ENCODE data around the gene AMFR.

Gene AMFR

GRCh38 chr16:56363781-56364565 lies 61.4 kb downstream of the AMFR start:
- no peak for DNase-seq (ENCODE audit: low read depth in 1 of 2, low spot score in 1 of 2)

- no peak for DNase-seq (ENCODE audit: low read depth in 1 of 2, low spot score in 1 of 2)
Observed at GRCh38 chr16:56363181-56363716, 62.1 kb downstream of the AMFR start.

GRCh38 chr16:56362706-56363105 lies 62.6 kb downstream of the AMFR start:
- no peak for DNase-seq (ENCODE audit: low read depth in 1 of 2, low spot score in 1 of 2)

- no peak for DNase-seq (ENCODE audit: low read depth in 1 of 2, low spot score in 1 of 2)
Observed at GRCh38 chr16:56362057-56362655, 63.2 kb downstream of the AMFR start.

- no peak for DNase-seq (ENCODE audit: low read depth in 1 of 2, low spot score in 1 of 2)
Observed at GRCh38 chr16:56360117-56361008, 65.0 kb downstream of the AMFR start.

- no peak for DNase-seq (ENCODE audit: low read depth in 1 of 2, low spot score in 1 of 2)
Observed at GRCh38 chr16:56357765-56358322, 67.5 kb downstream of the AMFR start.

- no peak for DNase-seq (ENCODE audit: low read depth in 1 of 2, low spot score in 1 of 2)
Observed at GRCh38 chr16:56357241-56357764, 68.0 kb downstream of the AMFR start.

GRCh38 chr16:56356276-56357240 lies 68.8 kb downstream of the AMFR start:
- DNase-seq (ENCODE audit: low read depth in 1 of 2, low spot score in 1 of 2): peak; percentile 26

- DNase-seq (ENCODE audit: low read depth in 1 of 2, low spot score in 1 of 2): no peak
Observed at GRCh38 chr16:56355786-56356275, 69.5 kb downstream of the AMFR start.

- DNase-seq (ENCODE audit: low read depth in 1 of 2, low spot score in 1 of 2): no peak
Observed at GRCh38 chr16:56355221-56355620, 70.1 kb downstream of the AMFR start.

- DNase-seq (ENCODE audit: low read depth in 1 of 2, low spot score in 1 of 2): no peak
Observed at GRCh38 chr16:56354746-56355145, 70.6 kb downstream of the AMFR start.

GRCh38 chr16:56354016-56354415 lies 71.3 kb downstream of the AMFR start:
- no peak for DNase-seq (ENCODE audit: low read depth in 1 of 2, low spot score in 1 of 2)

- DNase-seq (ENCODE audit: low read depth in 1 of 2, low spot score in 1 of 2): no peak
Observed at GRCh38 chr16:56353054-56353921, 72.1 kb downstream of the AMFR start.

GRCh38 chr16:56352351-56353053 lies 72.8 kb downstream of the AMFR start:
- DNase-seq (ENCODE audit: low read depth in 1 of 2, low spot score in 1 of 2): no peak

- DNase-seq (ENCODE audit: low read depth in 1 of 2, low spot score in 1 of 2): no peak
Observed at GRCh38 chr16:56351481-56351880, 73.9 kb downstream of the AMFR start.

- DNase-seq (ENCODE audit: low read depth in 1 of 2, low spot score in 1 of 2): no peak
Observed at GRCh38 chr16:56350491-56351405, 74.6 kb downstream of the AMFR start.

GRCh38 chr16:56349711-56350161 lies 75.6 kb downstream of the AMFR start:
- DNase-seq (ENCODE audit: low read depth in 1 of 2, low spot score in 1 of 2): no peak
